HEK293 (cell line): ENCODE data around the gene RSPRY1.

Source experiments
- TF ChIP-seq, protein P1 (sequence below): fragments of 450-650 bp; formaldehyde crosslinking; IDR thresholded peaks from 2 replicates; pipeline ENCODE4 v1.5.1; 2016; ENCODE audit warnings: missing biosample characterization, missing genetic modification characterization
- TF ChIP-seq, protein P2 (sequence below): fragments of 450-650 bp; formaldehyde crosslinking; IDR thresholded peaks from 2 replicates; pipeline ENCODE4 v1.5.1; 2016; ENCODE audit warnings: missing biosample characterization, missing genetic modification characterization

DNA sequence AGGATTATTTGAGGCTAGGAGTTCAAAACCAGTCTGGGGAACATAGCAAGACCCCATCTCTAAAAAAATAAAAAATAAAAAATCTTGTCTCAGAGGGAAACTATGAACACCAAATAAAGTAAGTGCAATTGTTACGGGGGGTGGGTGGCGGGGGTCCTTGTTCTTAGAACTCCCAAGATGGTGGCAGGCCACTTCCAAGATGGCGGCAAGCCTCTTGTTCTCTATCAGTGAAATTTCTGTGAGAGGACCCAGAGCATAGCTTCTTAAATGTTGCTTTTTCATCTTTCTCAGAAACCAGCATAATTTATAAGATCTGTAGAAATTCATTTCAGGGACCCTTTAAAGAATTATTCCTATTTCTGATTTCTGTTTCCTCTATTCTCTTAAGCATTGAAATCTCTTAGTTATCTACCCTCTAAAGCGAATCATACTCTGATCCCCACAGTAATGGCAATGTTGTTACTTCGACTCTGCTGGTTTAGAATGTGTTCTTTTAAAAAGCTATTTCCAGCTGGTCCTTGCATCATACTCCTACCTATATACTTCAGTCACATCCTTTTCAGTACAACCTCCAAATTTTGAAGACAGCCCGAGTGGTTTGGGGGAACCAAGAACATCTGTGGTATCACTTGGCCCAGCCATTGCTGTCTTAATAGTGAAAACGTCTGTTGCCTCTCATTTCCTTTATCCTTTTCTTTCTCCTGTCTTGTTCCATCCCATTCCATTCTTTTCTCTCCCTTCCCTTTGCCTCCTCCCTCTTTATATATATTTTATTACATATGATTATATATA is 16.2 kb downstream of the RSPRY1 start:
- TF ChIP-seq, protein P1, sequence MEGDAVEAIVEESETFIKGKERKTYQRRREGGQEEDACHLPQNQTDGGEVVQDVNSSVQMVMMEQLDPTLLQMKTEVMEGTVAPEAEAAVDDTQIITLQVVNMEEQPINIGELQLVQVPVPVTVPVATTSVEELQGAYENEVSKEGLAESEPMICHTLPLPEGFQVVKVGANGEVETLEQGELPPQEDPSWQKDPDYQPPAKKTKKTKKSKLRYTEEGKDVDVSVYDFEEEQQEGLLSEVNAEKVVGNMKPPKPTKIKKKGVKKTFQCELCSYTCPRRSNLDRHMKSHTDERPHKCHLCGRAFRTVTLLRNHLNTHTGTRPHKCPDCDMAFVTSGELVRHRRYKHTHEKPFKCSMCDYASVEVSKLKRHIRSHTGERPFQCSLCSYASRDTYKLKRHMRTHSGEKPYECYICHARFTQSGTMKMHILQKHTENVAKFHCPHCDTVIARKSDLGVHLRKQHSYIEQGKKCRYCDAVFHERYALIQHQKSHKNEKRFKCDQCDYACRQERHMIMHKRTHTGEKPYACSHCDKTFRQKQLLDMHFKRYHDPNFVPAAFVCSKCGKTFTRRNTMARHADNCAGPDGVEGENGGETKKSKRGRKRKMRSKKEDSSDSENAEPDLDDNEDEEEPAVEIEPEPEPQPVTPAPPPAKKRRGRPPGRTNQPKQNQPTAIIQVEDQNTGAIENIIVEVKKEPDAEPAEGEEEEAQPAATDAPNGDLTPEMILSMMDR (tag by site-specific recombination), result no peak
- TF ChIP-seq, protein P2, sequence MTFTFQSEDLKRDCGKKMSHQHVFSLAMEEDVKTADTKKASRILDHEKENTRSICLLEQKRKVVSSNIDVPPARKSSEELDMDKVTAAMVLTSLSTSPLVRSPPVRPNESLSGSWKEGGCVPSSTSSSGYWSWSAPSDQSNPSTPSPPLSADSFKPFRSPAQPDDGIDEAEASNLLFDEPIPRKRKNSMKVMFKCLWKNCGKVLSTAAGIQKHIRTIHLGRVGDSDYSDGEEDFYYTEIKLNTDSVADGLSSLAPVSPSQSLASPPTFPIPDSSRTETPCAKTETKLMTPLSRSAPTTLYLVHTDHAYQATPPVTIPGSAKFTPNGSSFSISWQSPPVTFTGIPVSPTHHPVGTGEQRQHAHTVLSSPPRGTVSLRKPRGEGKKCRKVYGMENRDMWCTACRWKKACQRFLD (tag by site-specific recombination), result no peak
